ENCODE measurements around the gene SDCBP2.

Gene SDCBP2

GRCh38 chr20:1334761-1335160, 5.8 kb upstream of the SDCBP2 start:
- no peak overlapping the region for H2BK5ac ChIP-seq (ENCODE audit: low read length)
- H2AFZ ChIP-seq (ENCODE audit: low read length), result no peak overlapping the region
- no peaks in the 10 kb centered on the region for H3K27me3 ChIP-seq (ENCODE audit: control insufficient read depth in 3 of 3, insufficient read depth in 3 of 3, low read depth in 1 of 3, low read length in 3 of 3)
- H3K14ac ChIP-seq (ENCODE audit: low read length), result no peak overlapping the region
- no CpG with 5 or more reads among the region's 3 CpGs for WGBS, 2 donors (ENCODE audit: extremely low coverage in 2 of 2, insufficient read length in 2 of 2, insufficient replicate concordance in 1 of 2)
- no peak overlapping the region for H2BK15ac ChIP-seq (ENCODE audit: low read length)
- no peaks in the 10 kb centered on the region for H3K9me3 ChIP-seq (replicated peaks in 1 of 2; ENCODE audit: control insufficient read depth in 2 of 2, insufficient read depth in 1 of 2, low read depth in 1 of 2, low read length in 2 of 2)
- no peak overlapping the region for H2BK12ac ChIP-seq (ENCODE audit: low read length)
- H3K27ac ChIP-seq (replicated peaks; ENCODE audit: low read length), result no peak overlapping the region
- no peak overlapping the region for H3K18ac ChIP-seq (ENCODE audit: low read length)
- H3K79me1 ChIP-seq (ENCODE audit: low read depth, low read length), result peaks cover 8% of the 10 kb centered on the region
- H3K4me3 ChIP-seq (ENCODE audit: low read length in 2 of 2), result no peak overlapping the region
- no peak overlapping the region for H3K4ac ChIP-seq (ENCODE audit: low read length)
- no peak for DNase-seq (ENCODE audit: low spot score)
- peaks cover 9 to 40% of the 10 kb centered on the region in 2 donors for H3K36me3 ChIP-seq (replicated peaks in 1 of 2; ENCODE audit: control insufficient read depth in 2 of 2, insufficient read depth in 2 of 2, low read length in 2 of 2)
- no peak overlapping the region for H3K9ac ChIP-seq (ENCODE audit: low read depth, low read length, poor library complexity)
- H3K4me2 ChIP-seq (ENCODE audit: insufficient read depth, low read length, poor library complexity, severe bottlenecking), result no peak overlapping the region
- H4K91ac ChIP-seq (ENCODE audit: low read depth, low read length, poor library complexity), result no peak overlapping the region
- no peak overlapping the region for H2BK120ac ChIP-seq (ENCODE audit: low read depth, low read length)
- no peak overlapping the region for H4K8ac ChIP-seq (ENCODE audit: low read depth, low read length)
- no peak overlapping the region for H2AK5ac ChIP-seq (ENCODE audit: low read depth, low read length)
- no peak overlapping the region for H3K23ac ChIP-seq (ENCODE audit: low read depth, low read length, poor library complexity)
- H3K4me1 ChIP-seq (ENCODE audit: control insufficient read depth in 2 of 2, insufficient read depth in 1 of 2, low read depth in 1 of 2, low read length in 2 of 2), result peaks cover 0 to 6% of the 10 kb centered on the region in 2 donors

DNA sequence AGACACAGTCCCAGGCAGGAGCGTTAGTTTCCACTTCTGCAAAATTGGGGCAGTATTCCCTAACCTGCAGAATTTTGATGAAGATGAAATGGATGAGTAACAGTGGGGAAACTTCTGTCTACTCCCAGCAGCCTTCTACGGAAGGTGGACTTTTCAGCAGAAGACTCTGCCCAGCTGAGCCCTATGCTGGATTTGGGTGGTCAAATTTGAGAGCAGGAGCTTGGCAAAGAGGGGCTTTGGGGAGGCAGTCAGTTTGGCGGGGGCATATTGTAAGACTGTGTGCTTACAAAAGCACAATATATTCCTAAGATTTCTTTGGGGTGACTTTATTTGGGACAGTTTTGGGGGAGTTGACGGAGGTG, 5.4 kb upstream of the SDCBP2 start:
- peaks cover 9 to 40% of the 10 kb centered on the region in 2 donors for H3K36me3 ChIP-seq (replicated peaks in 1 of 2; ENCODE audit: control insufficient read depth in 2 of 2, insufficient read depth in 2 of 2, low read length in 2 of 2)
- no peaks in the 10 kb centered on the region for H3K27me3 ChIP-seq (ENCODE audit: control insufficient read depth in 3 of 3, insufficient read depth in 3 of 3, low read depth in 1 of 3, low read length in 3 of 3)
- H3K27ac ChIP-seq (replicated peaks; ENCODE audit: low read length), result no peak overlapping the region
- H2AFZ ChIP-seq (ENCODE audit: low read length), result no peak overlapping the region
- H2AK5ac ChIP-seq (ENCODE audit: low read depth, low read length), result no peak overlapping the region
- H2BK120ac ChIP-seq (ENCODE audit: low read depth, low read length), result no peak overlapping the region
- H2BK5ac ChIP-seq (ENCODE audit: low read length), result no peak overlapping the region
- H3K9me3 ChIP-seq (replicated peaks in 1 of 2; ENCODE audit: control insufficient read depth in 2 of 2, insufficient read depth in 1 of 2, low read depth in 1 of 2, low read length in 2 of 2), result no peaks in the 10 kb centered on the region
- H3K4me2 ChIP-seq (ENCODE audit: insufficient read depth, low read length, poor library complexity, severe bottlenecking), result no peak overlapping the region
- no peak for DNase-seq (ENCODE audit: low spot score)
- H3K9ac ChIP-seq (ENCODE audit: low read depth, low read length, poor library complexity), result no peak overlapping the region
- peaks cover 0 to 6% of the 10 kb centered on the region in 2 donors for H3K4me1 ChIP-seq (ENCODE audit: control insufficient read depth in 2 of 2, insufficient read depth in 1 of 2, low read depth in 1 of 2, low read length in 2 of 2)
- H4K91ac ChIP-seq (ENCODE audit: low read depth, low read length, poor library complexity), result no peak overlapping the region
- H2BK12ac ChIP-seq (ENCODE audit: low read length), result no peak overlapping the region
- H3K23ac ChIP-seq (ENCODE audit: low read depth, low read length, poor library complexity), result no peak overlapping the region
- H3K79me1 ChIP-seq (ENCODE audit: low read depth, low read length), result peaks cover 8% of the 10 kb centered on the region
- no peak overlapping the region for H3K4me3 ChIP-seq (ENCODE audit: low read length in 2 of 2)
- H3K18ac ChIP-seq (ENCODE audit: low read length), result no peak overlapping the region
- no peak overlapping the region for H3K4ac ChIP-seq (ENCODE audit: low read length)
- H4K8ac ChIP-seq (ENCODE audit: low read depth, low read length), result no peak overlapping the region
- no peak overlapping the region for H2BK15ac ChIP-seq (ENCODE audit: low read length)
- no peak overlapping the region for H3K14ac ChIP-seq (ENCODE audit: low read length)
- no CpG with 5 or more reads among the region's 4 CpGs for WGBS, 2 donors (ENCODE audit: extremely low coverage in 2 of 2, insufficient read length in 2 of 2, insufficient replicate concordance in 1 of 2)

- DNase-seq (ENCODE audit: low spot score), result no peak
- H3K23ac ChIP-seq (ENCODE audit: low read depth, low read length, poor library complexity), result no peak overlapping the region
- no peak overlapping the region for H3K27ac ChIP-seq (replicated peaks; ENCODE audit: low read length)
- H2BK120ac ChIP-seq (ENCODE audit: low read depth, low read length), result no peak overlapping the region
- no peaks in the 10 kb centered on the region for H3K27me3 ChIP-seq (ENCODE audit: control insufficient read depth in 3 of 3, insufficient read depth in 3 of 3, low read depth in 1 of 3, low read length in 3 of 3)
- WGBS, 2 donors (ENCODE audit: extremely low coverage in 2 of 2, insufficient read length in 2 of 2, insufficient replicate concordance in 1 of 2), result no CpG with 5 or more reads among the region's 11 CpGs
- H2BK5ac ChIP-seq (ENCODE audit: low read length), result no peak overlapping the region
- no peak overlapping the region for H4K8ac ChIP-seq (ENCODE audit: low read depth, low read length)
- no peak overlapping the region for H3K9ac ChIP-seq (ENCODE audit: low read depth, low read length, poor library complexity)
- no peaks in the 10 kb centered on the region for H3K9me3 ChIP-seq (replicated peaks in 1 of 2; ENCODE audit: control insufficient read depth in 2 of 2, insufficient read depth in 1 of 2, low read depth in 1 of 2, low read length in 2 of 2)
- no peak overlapping the region for H2BK12ac ChIP-seq (ENCODE audit: low read length)
- H2BK15ac ChIP-seq (ENCODE audit: low read length), result no peak overlapping the region
- H2AFZ ChIP-seq (ENCODE audit: low read length), result no peak overlapping the region
- H3K14ac ChIP-seq (ENCODE audit: low read length), result no peak overlapping the region
- no peak overlapping the region for H3K4ac ChIP-seq (ENCODE audit: low read length)
- H3K4me2 ChIP-seq (ENCODE audit: insufficient read depth, low read length, poor library complexity, severe bottlenecking), result no peak overlapping the region
- no peak overlapping the region for H3K18ac ChIP-seq (ENCODE audit: low read length)
- H3K4me3 ChIP-seq (ENCODE audit: low read length in 2 of 2), result no peak overlapping the region
- H3K79me1 ChIP-seq (ENCODE audit: low read depth, low read length), result peaks cover 11% of the 10 kb centered on the region
- H4K91ac ChIP-seq (ENCODE audit: low read depth, low read length, poor library complexity), result no peak overlapping the region
- H2AK5ac ChIP-seq (ENCODE audit: low read depth, low read length), result no peak overlapping the region
- peaks cover 0 to 4% of the 10 kb centered on the region in 2 donors for H3K4me1 ChIP-seq (ENCODE audit: control insufficient read depth in 2 of 2, insufficient read depth in 1 of 2, low read depth in 1 of 2, low read length in 2 of 2)
- peaks cover 9 to 46% of the 10 kb centered on the region in 2 donors for H3K36me3 ChIP-seq (replicated peaks in 1 of 2; ENCODE audit: control insufficient read depth in 2 of 2, insufficient read depth in 2 of 2, low read length in 2 of 2)
Observed at GRCh38 chr20:1333462-1334369, 4.8 kb upstream of the SDCBP2 start.

GRCh38 chr20:1332749-1333300, 3.9 kb upstream of the SDCBP2 start:
- no peak overlapping the region for H2BK120ac ChIP-seq (ENCODE audit: low read depth, low read length)
- H2BK15ac ChIP-seq (ENCODE audit: low read length), result no peak overlapping the region
- H3K23ac ChIP-seq (ENCODE audit: low read depth, low read length, poor library complexity), result no peak overlapping the region
- H3K4ac ChIP-seq (ENCODE audit: low read length), result no peak overlapping the region
- H2AFZ ChIP-seq (ENCODE audit: low read length), result no peak overlapping the region
- no peak overlapping the region for H3K27ac ChIP-seq (replicated peaks; ENCODE audit: low read length)
- no peak overlapping the region for H4K8ac ChIP-seq (ENCODE audit: low read depth, low read length)
- no peak overlapping the region for H2AK5ac ChIP-seq (ENCODE audit: low read depth, low read length)
- H3K9me3 ChIP-seq (replicated peaks in 1 of 2; ENCODE audit: control insufficient read depth in 2 of 2, insufficient read depth in 1 of 2, low read depth in 1 of 2, low read length in 2 of 2), result no peaks in the 10 kb centered on the region
- no peak overlapping the region for H3K14ac ChIP-seq (ENCODE audit: low read length)
- no CpG with 5 or more reads among the region's 2 CpGs for WGBS, 2 donors (ENCODE audit: extremely low coverage in 2 of 2, insufficient read length in 2 of 2, insufficient replicate concordance in 1 of 2)
- DNase-seq (ENCODE audit: low spot score), result no peak
- H2BK12ac ChIP-seq (ENCODE audit: low read length), result no peak overlapping the region
- H3K4me1 ChIP-seq (ENCODE audit: control insufficient read depth in 2 of 2, insufficient read depth in 1 of 2, low read depth in 1 of 2, low read length in 2 of 2), result peaks cover 0 to 4% of the 10 kb centered on the region in 2 donors
- no peaks in the 10 kb centered on the region for H3K27me3 ChIP-seq (ENCODE audit: control insufficient read depth in 3 of 3, insufficient read depth in 3 of 3, low read depth in 1 of 3, low read length in 3 of 3)
- H3K79me1 ChIP-seq (ENCODE audit: low read depth, low read length), result peaks cover 11% of the 10 kb centered on the region
- no peak overlapping the region for H2BK5ac ChIP-seq (ENCODE audit: low read length)
- no peak overlapping the region for H3K4me2 ChIP-seq (ENCODE audit: insufficient read depth, low read length, poor library complexity, severe bottlenecking)
- peaks cover 9 to 51% of the 10 kb centered on the region in 2 donors for H3K36me3 ChIP-seq (replicated peaks in 1 of 2; ENCODE audit: control insufficient read depth in 2 of 2, insufficient read depth in 2 of 2, low read length in 2 of 2)
- no peak overlapping the region for H3K9ac ChIP-seq (ENCODE audit: low read depth, low read length, poor library complexity)
- no peak overlapping the region for H3K18ac ChIP-seq (ENCODE audit: low read length)
- H3K4me3 ChIP-seq (ENCODE audit: low read length in 2 of 2), result no peak overlapping the region
- H4K91ac ChIP-seq (ENCODE audit: low read depth, low read length, poor library complexity), result no peak overlapping the region

All from neuronal stem cell (in vitro differentiated cells).